Panc1 (cell line): Measurements from ENCODE around the gene CAPN15. TPM values are rescaled to one million over a fixed set of nuclear protein-coding genes. Genes with fewer than 3 reads are reported as not detected.

Experiments used
- ATAC-seq: fragments of 200-7000 bp; cut with Tn5 transposase; 2 replicates; pipeline ENCODE4 v1.9.1; 2020; ENCODE audit warnings: mild to moderate bottlenecking, moderate library complexity
- BruUV-seq: library from RNA; stranded (reverse); fragments of 400-500 nt; replicated peaks from 2 replicates; lab custom pipeline; 2021; lab: Mats Ljungman, UMichigan
- CTCF ChIA-PET: fragments of 300-600 bp; sonication (Branson Sonifier 250); formaldehyde crosslinking; loops from one replicate; lab custom pipeline; 2022; ENCODE audit warnings: antibody characterized with exemption; lab: Charles Lee
- POLR2A ChIA-PET: fragments of 300-600 bp; sonication (Branson Sonifier 250); formaldehyde crosslinking; loops from one replicate; lab custom pipeline; 2022; ENCODE audit warnings: antibody characterized with exemption; lab: Charles Lee
- DNase-seq: peaks from one replicate; pipeline ENCODE4 v3.0.0-alpha.2; 2010; ENCODE audit warnings: low read depth, low spot score
- H3K27ac ChIP-seq: 2 replicates; pipeline ENCODE4 v1.5.1; 2011; ENCODE audit warnings: mild to moderate bottlenecking, low read length, inconsistent platforms
- H3K27me3 ChIP-seq: fragments of 200-500 bp; sonication (Bioruptor generic); 2 replicates; pipeline ENCODE4 v1.6.0; 2014; ENCODE audit warnings: low read length, inconsistent platforms; ENCODE audit not compliant: control insufficient read depth, insufficient read depth
- H3K36me3 ChIP-seq: fragments of 200-500 bp; sonication (Bioruptor generic); 2 replicates; pipeline ENCODE4 v1.5.1; 2014; ENCODE audit warnings: inconsistent platforms, mild to moderate bottlenecking, low read length, moderate library complexity; ENCODE audit not compliant: control insufficient read depth, insufficient read depth
- H3K4me1 ChIP-seq: 2 replicates; pipeline ENCODE4 v1.5.1; 2011; ENCODE audit warnings: inconsistent platforms, mild to moderate bottlenecking, low read length, moderate library complexity; ENCODE audit not compliant: control insufficient read depth, insufficient read depth
- H3K4me3 ChIP-seq, 2 experiments: 2 replicates each; pipeline ENCODE4 v1.5.1; 2011 to 2012; ENCODE audit warnings: low read depth in 2 of 2, low read length in 2 of 2, mild to moderate bottlenecking in 2 of 2, inconsistent platforms in 1 of 2, moderate library complexity in 1 of 2
- H3K9me3 ChIP-seq: fragments of 200-500 bp; sonication (Bioruptor generic); 2 replicates; pipeline ENCODE4 v1.5.1; 2014; ENCODE audit warnings: low read depth, mild to moderate bottlenecking, inconsistent platforms, low read length, moderate library complexity; ENCODE audit not compliant: control insufficient read depth, insufficient read depth
- CTCF ChIP-seq: fragments of 450-650 bp; IDR thresholded peaks from 2 replicates; pipeline ENCODE4 v1.5.1; 2017; ENCODE audit warnings: mild to moderate bottlenecking
- POLR2AphosphoS5 ChIP-seq: IDR thresholded peaks from 2 replicates; pipeline ENCODE4 v1.6.1; 2012; ENCODE audit warnings: mild to moderate bottlenecking, low read depth, low read length, moderate library complexity
- SIN3A ChIP-seq: IDR thresholded peaks from 2 replicates; pipeline ENCODE4 v1.6.1; 2012; ENCODE audit warnings: low read depth, mild to moderate bottlenecking, low read length, moderate library complexity, borderline replicate concordance; ENCODE audit not compliant: insufficient read depth
- TCF7L2 ChIP-seq: IDR thresholded peaks from 2 replicates; pipeline ENCODE4 v1.6.1; 2011; ENCODE audit warnings: mild to moderate bottlenecking, low read depth, low read length, inconsistent platforms
- in situ Hi-C: cut with HindIII; loops from 2 replicates; pipeline ENCODE4 v1.10.0; 2016; ENCODE audit warnings: low sequenced_read_pairs, low pct_unique_long_range_greater_than_20kb
- intact Hi-C: fragments of 100-400 bp; cut with micrococcal nuclease; formaldehyde crosslinking; loops from one replicate; pipeline ENCODE4 v1.10.0; 2022; ENCODE audit not compliant: unreplicated experiment
- total RNA-seq: library from RNA; stranded (reverse); gene quantifications from one replicate; pipeline ENCODE4 v1.2.1, GENCODE V29; 2021; ENCODE audit not compliant: unreplicated experiment
- TF ChIP-seq, protein P1 (sequence below), 2 experiments: IDR thresholded peaks; 2 replicates each; pipeline ENCODE4 v1.6.1; 2011 to 2012; ENCODE audit warnings: low read depth in 2 of 2, control low read depth in 1 of 2, low read length in 1 of 2, mild to moderate bottlenecking in 1 of 2, moderate library complexity in 1 of 2; ENCODE audit not compliant: insufficient read depth in 1 of 2

Gene CAPN15
- total RNA-seq, 1 experiment from 2014 or later, result 78.5 TPM

DNA sequence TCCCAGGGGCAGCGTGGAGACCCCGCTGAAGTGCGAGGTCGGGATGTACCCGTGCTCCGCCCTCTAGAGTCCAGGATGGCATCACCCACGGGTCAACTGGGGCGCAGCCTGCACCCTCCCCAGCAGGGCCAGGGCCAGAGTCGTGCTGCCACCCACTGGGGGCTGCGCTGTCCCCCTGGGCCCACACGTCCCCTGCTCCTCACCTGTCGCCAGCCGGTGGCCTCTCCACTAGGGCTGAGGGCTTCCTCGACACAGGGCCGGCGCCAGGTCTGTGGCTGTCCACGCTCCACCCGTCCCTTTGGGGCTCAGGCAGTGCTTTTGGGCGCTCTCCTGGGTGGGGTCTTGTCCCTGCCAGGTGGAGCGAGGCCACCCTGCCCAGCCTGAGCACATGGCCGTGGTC, 21.1 kb downstream of the CAPN15 start:
- no peaks in the 10 kb centered on the region for H3K36me3 ChIP-seq
- ATAC-seq (no peak), DNase-seq (no peak)
- H3K27ac ChIP-seq, result no peak overlapping the region
- intact Hi-C loops (no loop called here), in situ Hi-C loops (no loop called here)
- no peaks in the 10 kb centered on the region for H3K9me3 ChIP-seq
- H3K4me1 ChIP-seq, result no peaks in the 10 kb centered on the region
- POLR2A ChIA-PET, result no interaction called here
- H3K27me3 ChIP-seq, result no peaks in the 10 kb centered on the region
- BruUV-seq, result no TSS peak
- CTCF ChIA-PET, result no interaction called here
- TF ChIP-seq SIN3A (no peak), TCF7L2 (no peak), POLR2AphosphoS5 (no peak), CTCF (no peak)
- TF ChIP-seq, protein P1, sequence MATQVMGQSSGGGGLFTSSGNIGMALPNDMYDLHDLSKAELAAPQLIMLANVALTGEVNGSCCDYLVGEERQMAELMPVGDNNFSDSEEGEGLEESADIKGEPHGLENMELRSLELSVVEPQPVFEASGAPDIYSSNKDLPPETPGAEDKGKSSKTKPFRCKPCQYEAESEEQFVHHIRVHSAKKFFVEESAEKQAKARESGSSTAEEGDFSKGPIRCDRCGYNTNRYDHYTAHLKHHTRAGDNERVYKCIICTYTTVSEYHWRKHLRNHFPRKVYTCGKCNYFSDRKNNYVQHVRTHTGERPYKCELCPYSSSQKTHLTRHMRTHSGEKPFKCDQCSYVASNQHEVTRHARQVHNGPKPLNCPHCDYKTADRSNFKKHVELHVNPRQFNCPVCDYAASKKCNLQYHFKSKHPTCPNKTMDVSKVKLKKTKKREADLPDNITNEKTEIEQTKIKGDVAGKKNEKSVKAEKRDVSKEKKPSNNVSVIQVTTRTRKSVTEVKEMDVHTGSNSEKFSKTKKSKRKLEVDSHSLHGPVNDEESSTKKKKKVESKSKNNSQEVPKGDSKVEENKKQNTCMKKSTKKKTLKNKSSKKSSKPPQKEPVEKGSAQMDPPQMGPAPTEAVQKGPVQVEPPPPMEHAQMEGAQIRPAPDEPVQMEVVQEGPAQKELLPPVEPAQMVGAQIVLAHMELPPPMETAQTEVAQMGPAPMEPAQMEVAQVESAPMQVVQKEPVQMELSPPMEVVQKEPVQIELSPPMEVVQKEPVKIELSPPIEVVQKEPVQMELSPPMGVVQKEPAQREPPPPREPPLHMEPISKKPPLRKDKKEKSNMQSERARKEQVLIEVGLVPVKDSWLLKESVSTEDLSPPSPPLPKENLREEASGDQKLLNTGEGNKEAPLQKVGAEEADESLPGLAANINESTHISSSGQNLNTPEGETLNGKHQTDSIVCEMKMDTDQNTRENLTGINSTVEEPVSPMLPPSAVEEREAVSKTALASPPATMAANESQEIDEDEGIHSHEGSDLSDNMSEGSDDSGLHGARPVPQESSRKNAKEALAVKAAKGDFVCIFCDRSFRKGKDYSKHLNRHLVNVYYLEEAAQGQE (IDR thresholded peaks at IDR 0.05; ENCODE audit: insufficient read depth in 1 of 2, low read depth in 2 of 2, low read length in 1 of 2), result no peak
- no peak overlapping the region for H3K4me3 ChIP-seq

DNA sequence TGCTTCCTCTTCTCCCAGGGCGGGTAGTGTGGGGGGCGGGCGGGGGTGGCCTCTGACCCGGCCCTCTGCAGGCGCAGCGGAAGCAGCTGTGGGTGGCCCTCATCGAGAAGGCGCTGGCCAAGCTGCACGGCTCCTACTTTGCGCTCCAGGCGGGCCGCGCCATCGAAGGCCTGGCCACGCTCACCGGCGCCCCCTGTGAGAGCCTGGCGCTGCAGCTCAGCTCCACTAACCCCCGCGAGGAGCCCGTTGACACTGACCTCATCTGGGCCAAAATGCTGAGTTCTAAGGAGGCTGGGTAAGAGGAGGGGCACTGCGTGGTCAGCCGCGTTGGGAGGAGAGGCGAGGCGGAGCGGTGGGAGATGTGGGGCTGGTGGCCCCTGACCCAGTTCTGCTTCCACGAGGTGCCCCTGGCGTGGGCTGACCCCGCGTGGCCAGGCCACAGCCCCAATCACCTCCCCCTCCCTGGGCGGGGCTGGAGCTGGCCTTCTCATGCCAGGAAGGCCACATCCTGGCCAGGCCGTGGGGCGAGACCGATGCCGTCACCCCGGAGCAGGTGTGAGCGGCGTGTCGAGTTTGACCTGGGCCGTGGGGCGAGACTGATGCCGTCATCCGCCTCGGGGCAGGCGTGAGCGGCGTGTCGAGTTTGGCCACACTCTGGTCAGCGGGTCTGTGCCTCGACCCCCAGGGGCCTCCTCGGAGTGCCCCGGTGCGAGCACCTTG, 22.2 kb downstream of the CAPN15 start:
- H3K27me3 ChIP-seq, result no peaks in the 10 kb centered on the region
- H3K4me3 ChIP-seq, result no peak overlapping the region
- no TSS peak for BruUV-seq
- in situ Hi-C loops, result no loop called here
- intact Hi-C loops, result no loop called here
- H3K9me3 ChIP-seq, result no peaks in the 10 kb centered on the region
- H3K4me1 ChIP-seq, result peaks cover 8% of the 10 kb centered on the region
- ATAC-seq (no peak), DNase-seq (no peak)
- POLR2A ChIA-PET, result no interaction called here
- CTCF ChIA-PET, result no interaction called here
- TF ChIP-seq POLR2AphosphoS5 (no peak), CTCF (peak; percentile 62)
- H3K27ac ChIP-seq, result no peak overlapping the region
- no peaks in the 10 kb centered on the region for H3K36me3 ChIP-seq
